Omental fat pad (tissue), 4 donors: ENCODE measurements around the gene OCIAD1. TPM values are rescaled to one million over a fixed set of nuclear protein-coding genes. Genes with fewer than 3 reads are reported as not detected.
"Not testable (repeated sequence)": the region's sequence is repeated elsewhere in the genome, so short reads cannot be mapped to it uniquely, and the experiment has no call there.

Experiments
- ATAC-seq: fragments of 150-250 bp; one replicate; pipeline ENCODE4 v1.9.1; 2016; ENCODE audit warnings: mild to moderate bottlenecking, moderate library complexity; ENCODE audit not compliant: low FRiP score
- DNase-seq: peaks from one replicate; pipeline ENCODE4 v3.0.0-alpha.2; 2019; ENCODE audit warnings: low spot score
- total RNA-seq, 4 donors: library from RNA; depleted of rRNA; stranded (reverse); fragments of >200 nt; gene quantifications; one replicate each; pipeline ENCODE4 v1.1.0, GENCODE V29; 2016
- TF ChIP-seq, protein P1 (sequence below), 3 donors: fragments of 450-650 bp; IDR thresholded peaks; one replicate each; pipeline ENCODE4 v1.5.1; 2016 to 2017; ENCODE audit warnings: antibody characterized with exemption in 3 of 3, mild to moderate bottlenecking in 3 of 3, moderate library complexity in 2 of 3

OCIAD1 gene
- total RNA-seq, 4 donors from 2014 or later: 67.9 to 111 (median 88.8) TPM

DNA sequence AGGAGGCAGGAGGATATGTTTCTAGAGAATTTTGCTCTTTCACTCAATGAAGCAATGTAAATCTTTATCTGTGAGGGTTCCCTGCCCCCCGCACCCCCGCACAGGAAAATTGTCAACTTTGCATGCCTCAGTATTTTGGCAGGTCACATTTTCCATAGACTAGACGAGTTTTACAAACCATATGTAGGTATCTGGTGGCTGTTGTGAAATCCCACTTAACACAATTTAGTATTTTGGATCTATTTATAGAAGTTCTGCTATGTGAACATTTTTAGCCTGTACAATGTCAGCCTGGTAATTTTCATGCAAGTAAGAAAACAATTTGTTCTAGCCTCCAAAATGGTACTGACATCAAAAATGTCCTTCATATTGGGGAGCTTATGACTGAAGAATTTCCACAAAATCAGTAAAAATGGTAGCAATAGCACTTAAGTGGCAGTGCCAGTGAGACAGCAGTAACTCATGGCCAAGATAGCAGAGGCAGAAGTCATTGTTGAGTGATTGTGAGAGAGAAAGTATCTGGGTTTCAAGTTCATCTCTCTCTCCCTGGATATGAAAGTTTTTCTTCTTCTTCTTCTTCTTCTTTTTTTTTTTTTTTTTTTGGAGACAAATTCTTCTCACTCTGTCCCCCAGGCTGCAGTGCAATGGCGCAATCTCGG, 38.4 kb upstream of the OCIAD1 start:
- DNase-seq (no peak), ATAC-seq (no peak)
- TF ChIP-seq, protein P1, sequence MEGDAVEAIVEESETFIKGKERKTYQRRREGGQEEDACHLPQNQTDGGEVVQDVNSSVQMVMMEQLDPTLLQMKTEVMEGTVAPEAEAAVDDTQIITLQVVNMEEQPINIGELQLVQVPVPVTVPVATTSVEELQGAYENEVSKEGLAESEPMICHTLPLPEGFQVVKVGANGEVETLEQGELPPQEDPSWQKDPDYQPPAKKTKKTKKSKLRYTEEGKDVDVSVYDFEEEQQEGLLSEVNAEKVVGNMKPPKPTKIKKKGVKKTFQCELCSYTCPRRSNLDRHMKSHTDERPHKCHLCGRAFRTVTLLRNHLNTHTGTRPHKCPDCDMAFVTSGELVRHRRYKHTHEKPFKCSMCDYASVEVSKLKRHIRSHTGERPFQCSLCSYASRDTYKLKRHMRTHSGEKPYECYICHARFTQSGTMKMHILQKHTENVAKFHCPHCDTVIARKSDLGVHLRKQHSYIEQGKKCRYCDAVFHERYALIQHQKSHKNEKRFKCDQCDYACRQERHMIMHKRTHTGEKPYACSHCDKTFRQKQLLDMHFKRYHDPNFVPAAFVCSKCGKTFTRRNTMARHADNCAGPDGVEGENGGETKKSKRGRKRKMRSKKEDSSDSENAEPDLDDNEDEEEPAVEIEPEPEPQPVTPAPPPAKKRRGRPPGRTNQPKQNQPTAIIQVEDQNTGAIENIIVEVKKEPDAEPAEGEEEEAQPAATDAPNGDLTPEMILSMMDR (IDR thresholded peaks at IDR 0.05): no peak

- DNase-seq: no peak
- TF ChIP-seq, protein P1 (IDR thresholded peaks at IDR 0.05): no peak
- ATAC-seq: no peak
Observed at GRCh38 chr4:48795108-48795507, 35.8 kb upstream of the OCIAD1 start.

DNA sequence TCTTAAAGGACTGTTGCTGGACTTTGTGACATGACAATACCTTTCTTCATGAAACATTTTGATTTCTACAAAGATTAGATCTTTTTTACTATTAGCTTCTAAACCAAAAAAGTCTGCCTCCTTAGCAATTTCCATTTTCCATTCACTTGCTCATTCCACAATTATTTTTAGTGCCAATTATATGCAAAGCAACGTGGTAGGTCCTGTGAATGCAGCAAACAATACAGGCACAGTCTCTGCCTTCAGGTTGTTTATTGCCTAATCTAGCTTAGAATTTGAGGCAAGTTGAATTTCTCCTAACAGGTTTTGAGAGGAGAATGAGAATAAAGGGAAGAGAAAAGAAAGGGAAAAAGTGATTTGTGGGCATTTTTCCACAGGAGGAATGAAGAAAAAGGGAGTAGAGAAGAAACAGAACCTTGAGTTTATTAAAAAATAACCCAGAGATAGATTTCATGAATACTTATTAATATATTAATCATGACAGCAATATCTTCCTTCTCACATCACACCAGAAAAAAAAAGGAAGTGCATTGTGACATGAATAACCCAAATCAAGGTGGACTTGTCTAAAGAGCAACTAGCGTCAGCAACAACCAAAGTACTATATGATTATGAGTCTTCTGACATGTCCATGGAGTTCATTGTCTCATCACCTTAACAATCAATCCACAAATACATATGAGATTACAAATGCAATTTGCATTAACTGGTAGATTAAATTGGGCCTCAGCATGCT, 34.5 kb upstream of the OCIAD1 start:
- no peak for ATAC-seq
- no peak for DNase-seq
- TF ChIP-seq, protein P1 (IDR thresholded peaks at IDR 0.05): no peak

DNA sequence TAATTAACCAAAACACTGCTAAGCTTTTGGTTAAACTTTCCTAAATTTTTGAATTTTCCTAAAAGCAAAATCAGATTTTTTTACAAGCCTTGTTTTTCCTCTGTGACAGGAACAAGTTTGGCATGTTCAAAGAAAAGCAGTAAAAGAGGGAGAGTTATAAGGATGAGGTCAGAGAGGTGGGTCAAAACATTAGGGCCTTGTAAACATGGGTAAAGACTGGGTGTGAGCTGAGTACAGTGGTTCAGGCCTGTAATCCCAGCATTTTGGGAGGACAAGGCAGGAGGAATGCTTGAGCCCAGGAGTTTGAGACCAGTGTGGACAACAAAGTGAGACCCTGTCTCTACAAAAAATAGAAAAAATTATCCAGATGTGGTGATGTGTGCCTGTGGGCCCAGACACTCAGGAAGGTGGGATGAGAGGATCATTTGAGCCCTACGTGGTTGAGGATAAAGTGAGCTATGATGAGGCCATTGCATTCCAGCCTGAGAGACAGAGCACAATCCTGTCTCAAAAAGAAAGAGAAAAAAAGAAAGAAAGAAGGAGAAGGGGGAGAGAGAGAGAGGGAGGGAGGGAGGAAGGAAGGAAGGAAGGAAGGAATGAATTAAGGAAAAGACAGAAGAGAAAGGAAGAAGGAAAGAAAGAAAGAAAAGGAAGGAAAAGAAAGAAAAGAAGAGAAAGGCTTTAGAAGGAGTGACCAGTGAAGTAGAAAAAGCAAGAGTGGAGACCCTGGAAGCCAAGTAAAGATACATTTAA, 33.8 kb upstream of the OCIAD1 start:
- DNase-seq (no peak), ATAC-seq (no peak)
- TF ChIP-seq, protein P1 (IDR thresholded peaks at IDR 0.05): no peak

- DNase-seq: no peak
- ATAC-seq: no peak
- TF ChIP-seq, protein P1 (IDR thresholded peaks at IDR 0.05): no peak
Observed at GRCh38 chr4:48798117-48798516, 32.8 kb upstream of the OCIAD1 start.

DNA sequence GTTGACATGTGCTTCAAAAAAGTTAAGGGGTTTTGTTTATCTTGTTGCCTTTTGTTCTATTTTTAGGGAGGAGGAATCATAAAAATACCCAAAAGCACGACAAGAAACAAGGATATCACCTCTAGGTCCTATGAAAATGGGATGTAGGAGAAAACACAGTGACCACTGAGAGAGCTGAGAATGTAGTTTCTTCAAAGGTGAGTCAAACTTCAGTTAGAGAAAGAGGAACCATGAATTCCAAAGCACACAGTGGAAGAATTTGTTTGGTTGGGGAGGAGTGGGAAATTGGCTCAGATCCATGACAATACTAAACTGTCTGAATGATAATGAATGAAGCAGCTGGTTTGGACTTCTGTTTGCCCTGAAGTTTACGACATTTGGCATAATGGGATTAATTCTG, 31.7 kb upstream of the OCIAD1 start:
- ATAC-seq: no peak
- TF ChIP-seq, protein P1 (IDR thresholded peaks at IDR 0.05): no peak

GRCh38 chr4:48800155-48800554, 30.7 kb upstream of the OCIAD1 start:
- not testable (repeated sequence) for ATAC-seq, DNase-seq

More for the DNA sequence above, 31.7 kb upstream of the OCIAD1 start:
- no peak for DNase-seq
